GM19035 (cell line): ENCODE data around the gene IQCM.
"Not testable (repeated sequence)": the region's sequence is repeated elsewhere in the genome, so short reads cannot be mapped to it uniquely, and the experiment has no call there.

Experiments
- ATAC-seq: cut with Tn5 transposase; IDR thresholded peaks from one replicate; pipeline ENCODE4 v1.9.1; 2021; ENCODE audit not compliant: unreplicated experiment

Gene IQCM

GRCh38 chr4:149489321-149489720 is 326.3 kb downstream of the IQCM start:
- ATAC-seq: no peak

- no peak for ATAC-seq
Observed at GRCh38 chr4:149486861-149487260, 328.8 kb downstream of the IQCM start.

- ATAC-seq: not testable (repeated sequence)
Observed at GRCh38 chr4:149468669-149469068, 347.0 kb downstream of the IQCM start.

GRCh38 chr4:149466446-149466845 is 349.2 kb downstream of the IQCM start:
- no peak for ATAC-seq

GRCh38 chr4:149465955-149466354 is 349.7 kb downstream of the IQCM start:
- no peak for ATAC-seq

GRCh38 chr4:149443537-149443936 is 372.1 kb downstream of the IQCM start:
- ATAC-seq: no peak

GRCh38 chr4:149441338-149441737 is 374.3 kb downstream of the IQCM start:
- no peak for ATAC-seq

- no peak for ATAC-seq
Observed at GRCh38 chr4:149426461-149426860, 389.2 kb downstream of the IQCM start.

GRCh38 chr4:149409555-149409962 is 406.1 kb downstream of the IQCM start:
- no peak for ATAC-seq

- ATAC-seq: no peak
Observed at GRCh38 chr4:149409146-149409545, 406.5 kb downstream of the IQCM start.

GRCh38 chr4:149404143-149404542 is 411.5 kb downstream of the IQCM start:
- ATAC-seq: no peak

GRCh38 chr4:149403081-149403480 is 412.6 kb downstream of the IQCM start:
- no peak for ATAC-seq

GRCh38 chr4:149398993-149399392 is 416.6 kb downstream of the IQCM start:
- ATAC-seq: no peak

GRCh38 chr4:149370785-149371420 is 444.7 kb downstream of the IQCM start:
- ATAC-seq: no peak

- no peak for ATAC-seq
Observed at GRCh38 chr4:149370002-149370401, 445.6 kb downstream of the IQCM start.

GRCh38 chr4:149353241-149353640 is 462.4 kb downstream of the IQCM start:
- no peak for ATAC-seq

- no peak for ATAC-seq
Observed at GRCh38 chr4:149349541-149349940, 466.1 kb downstream of the IQCM start.

- no peak for ATAC-seq
Observed at GRCh38 chr4:149347139-149347538, 468.5 kb downstream of the IQCM start.

- ATAC-seq: no peak
Observed at GRCh38 chr4:149345424-149345823, 470.2 kb downstream of the IQCM start.

- ATAC-seq: no peak
Observed at GRCh38 chr4:149344436-149344835, 471.2 kb downstream of the IQCM start.

GRCh38 chr4:149343614-149344013 is 472.0 kb downstream of the IQCM start:
- ATAC-seq: no peak

- ATAC-seq: not testable (repeated sequence)
Observed at GRCh38 chr4:149341117-149341516, 474.5 kb downstream of the IQCM start.

- ATAC-seq: no peak
Observed at GRCh38 chr4:149328161-149328560, 487.5 kb downstream of the IQCM start.
